Testis (tissue), 3 donors: Measurements from ENCODE around the gene CTDP1. TPM values are rescaled to one million over a fixed set of nuclear protein-coding genes. Genes with fewer than 3 reads are reported as not detected.
A peak's percentile ranks its signal among the peaks of the same experiment; 100 is the strongest.

Experiments used
- DNase-seq: peaks from one replicate; pipeline ENCODE4 v3.0.0-alpha.2; 2019
- H3K27ac ChIP-seq, 2 donors: fragments of 200-600 bp; sonication (generic); one replicate each; pipeline ENCODE4 v1.5.1; 2019
- H3K27me3 ChIP-seq: fragments of 200-600 bp; sonication (generic); one replicate; pipeline ENCODE4 v1.5.1; 2019
- H3K36me3 ChIP-seq: fragments of 200-600 bp; sonication (generic); one replicate; pipeline ENCODE4 v1.5.1; 2017; ENCODE audit warnings: low read depth; ENCODE audit errors: missing control alignments
- H3K4me1 ChIP-seq: fragments of 200-600 bp; sonication (generic); one replicate; pipeline ENCODE4 v1.5.1; 2019
- H3K4me3 ChIP-seq, 2 donors: fragments of 200-600 bp; sonication (generic); one replicate each; pipeline ENCODE4 v1.5.1; 2017 to 2019
- H3K9me3 ChIP-seq: fragments of 200-600 bp; sonication (generic); one replicate; pipeline ENCODE4 v1.5.1; 2017
- POLR2A ChIP-seq: fragments of 450-650 bp; IDR thresholded peaks from one replicate; pipeline ENCODE4 v1.6.1; 2017; ENCODE audit warnings: antibody characterized with exemption, mild to moderate bottlenecking, moderate library complexity
- WGBS, 2 donors: methylation state at CpG; one replicate each; pipeline ENCODE4 v1.1.5; 2018; 5-methylcytosine and 5-hydroxymethylcytosine counted together
- intact Hi-C: fragments of 100-400 bp; cut with DNase I; formaldehyde crosslinking; loops from one replicate; pipeline ENCODE4 v1.15.1; 2023; ENCODE audit warnings: low total_unique reads
- polyA plus RNA-seq: library from polyadenylated mRNA; stranded (reverse); fragments of 350-450 nt; fragmentation: Illumina TruSeq; extraction: RNeasy Lipid Tissue Mini Kit (QIAGEN cat#74804); gene quantifications from one replicate; pipeline ENCODE4 v1.2.3, GENCODE V29; 2014; ENCODE audit warnings: low read depth, low replicate concordance; ENCODE audit not compliant: insufficient read depth
- total RNA-seq, 2 donors: library from RNA; depleted of rRNA; stranded (reverse); fragments of >200 nt; gene quantifications; one replicate each; pipeline ENCODE4 v1.2.3, GENCODE V29; 2016
- TF ChIP-seq, protein P1 (sequence below), 3 experiments: fragments of 450-650 bp in 2 of 3; fragments of 200-600 bp in 1 of 3; sonication (generic) in 1 of 3; IDR thresholded peaks; one replicate each; pipeline ENCODE4 v1.5.1; 2016 to 2019; ENCODE audit warnings: antibody characterized with exemption in 3 of 3, mild to moderate bottlenecking in 2 of 3, moderate library complexity in 1 of 3

The CTDP1 gene
- total and polyA plus RNA-seq, 3 donors from 2014 or later = 41.0 to 51.0 (median 47.2) TPM

DNA sequence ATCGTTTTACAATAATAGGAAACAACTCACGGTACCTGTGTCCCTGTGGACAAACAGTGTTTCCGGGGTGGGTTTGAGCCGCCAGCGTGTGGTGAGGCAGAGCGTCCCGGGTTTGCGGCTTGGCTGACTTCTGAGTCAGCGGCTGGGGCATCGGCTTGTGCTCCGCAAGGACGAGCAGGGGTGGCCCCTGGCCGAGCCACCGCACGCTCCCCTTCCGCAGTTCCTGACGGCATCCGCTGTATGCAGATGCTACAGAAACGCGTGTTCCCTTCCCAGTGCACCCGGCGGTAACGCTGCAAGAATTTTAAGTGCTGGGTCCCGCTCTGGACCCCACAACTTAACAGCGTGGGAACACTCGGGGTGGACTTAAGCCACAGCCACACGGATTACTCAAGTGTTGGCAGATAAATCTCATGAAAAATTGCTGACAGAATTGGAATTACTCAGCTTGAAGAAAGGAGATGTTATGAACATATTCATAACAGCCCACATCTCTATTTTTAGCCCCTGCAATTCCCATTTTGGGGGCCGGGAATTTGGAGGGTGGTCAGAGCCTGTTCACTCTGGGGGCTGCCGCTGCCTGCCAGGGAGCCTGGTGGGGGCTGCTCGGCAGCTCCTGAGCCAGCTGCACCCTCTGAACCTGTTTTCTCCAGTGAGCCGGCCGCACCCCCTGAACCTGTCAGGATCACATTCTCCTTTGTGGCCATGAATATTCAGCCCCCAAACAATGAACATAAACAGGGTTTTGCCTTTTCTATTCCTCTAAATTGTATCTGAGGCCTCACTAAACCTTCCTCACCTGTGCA, 105.6 kb downstream of the CTDP1 start:
- intact Hi-C loops = no loop called here
- no peaks in the 10 kb centered on the region for H3K36me3 ChIP-seq
- no peak overlapping the region for H3K27ac ChIP-seq
- no peaks in the 10 kb centered on the region for H3K9me3 ChIP-seq
- WGBS, 2 donors = 69 to 80% methylated on average over 20 to 32 of the region's 32 CpGs
- H3K4me3 ChIP-seq = no peak overlapping the region
- TF ChIP-seq, protein P1, sequence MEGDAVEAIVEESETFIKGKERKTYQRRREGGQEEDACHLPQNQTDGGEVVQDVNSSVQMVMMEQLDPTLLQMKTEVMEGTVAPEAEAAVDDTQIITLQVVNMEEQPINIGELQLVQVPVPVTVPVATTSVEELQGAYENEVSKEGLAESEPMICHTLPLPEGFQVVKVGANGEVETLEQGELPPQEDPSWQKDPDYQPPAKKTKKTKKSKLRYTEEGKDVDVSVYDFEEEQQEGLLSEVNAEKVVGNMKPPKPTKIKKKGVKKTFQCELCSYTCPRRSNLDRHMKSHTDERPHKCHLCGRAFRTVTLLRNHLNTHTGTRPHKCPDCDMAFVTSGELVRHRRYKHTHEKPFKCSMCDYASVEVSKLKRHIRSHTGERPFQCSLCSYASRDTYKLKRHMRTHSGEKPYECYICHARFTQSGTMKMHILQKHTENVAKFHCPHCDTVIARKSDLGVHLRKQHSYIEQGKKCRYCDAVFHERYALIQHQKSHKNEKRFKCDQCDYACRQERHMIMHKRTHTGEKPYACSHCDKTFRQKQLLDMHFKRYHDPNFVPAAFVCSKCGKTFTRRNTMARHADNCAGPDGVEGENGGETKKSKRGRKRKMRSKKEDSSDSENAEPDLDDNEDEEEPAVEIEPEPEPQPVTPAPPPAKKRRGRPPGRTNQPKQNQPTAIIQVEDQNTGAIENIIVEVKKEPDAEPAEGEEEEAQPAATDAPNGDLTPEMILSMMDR (IDR thresholded peaks at IDR 0.05) = no peak
- TF ChIP-seq POLR2A = no peak
- no peaks in the 10 kb centered on the region for H3K4me1 ChIP-seq
- H3K27me3 ChIP-seq = no peaks in the 10 kb centered on the region
- no peak for DNase-seq

DNA sequence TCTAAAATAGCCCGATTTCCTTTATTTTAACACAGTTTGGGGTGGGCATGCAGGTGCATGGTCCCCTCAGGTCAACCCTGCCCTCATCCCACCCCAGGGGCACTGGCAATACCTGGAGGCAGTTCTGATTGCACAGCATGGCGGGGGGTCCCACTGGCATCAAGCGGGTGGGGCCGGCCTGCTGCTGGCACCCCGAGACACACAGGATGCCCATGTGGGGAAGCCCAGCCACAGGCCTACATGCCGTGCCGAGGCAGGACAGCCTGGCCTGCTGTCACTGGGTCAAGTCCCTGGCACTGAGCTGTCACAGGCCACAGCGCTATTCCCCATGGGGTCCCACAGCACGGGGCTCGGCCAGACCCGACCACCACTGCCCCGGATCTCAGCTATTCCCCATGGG, 106.2 kb downstream of the CTDP1 start:
- Histone ChIP-seq H3K9me3 (no peaks in the 10 kb centered on the region), H3K27me3 (no peaks in the 10 kb centered on the region), H3K4me1 (peaks cover 4% of the 10 kb centered on the region), H3K4me3 (no peak overlapping the region), H3K36me3 (no peaks in the 10 kb centered on the region), H3K27ac (no peak overlapping the region)
- no peak for DNase-seq
- intact Hi-C loops = no loop called here
- WGBS, 2 donors = 79 to 85% methylated on average over 10 to 12 of the region's 12 CpGs
- TF ChIP-seq, protein P1 (IDR thresholded peaks at IDR 0.05) = no peak
- TF ChIP-seq POLR2A = no peak

DNA sequence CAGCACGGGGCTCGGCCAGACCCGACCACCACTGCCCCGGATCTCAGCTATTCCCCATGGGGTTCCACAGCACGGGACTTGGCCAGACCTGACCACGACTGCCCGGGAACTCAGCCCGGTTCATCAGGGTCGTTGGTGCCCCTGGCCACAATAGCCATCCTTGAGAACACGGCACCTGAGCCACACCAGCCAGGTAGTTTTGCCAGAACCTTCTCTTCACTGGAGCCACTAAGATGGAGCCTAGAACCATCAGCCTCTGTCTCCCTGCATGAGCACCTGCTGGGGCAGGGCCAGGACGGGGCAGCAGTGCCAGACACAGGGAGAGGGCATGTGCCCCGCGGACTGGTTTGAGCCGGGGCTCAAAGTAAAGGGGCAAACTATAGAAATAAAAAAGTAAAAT, 106.7 kb downstream of the CTDP1 start:
- intact Hi-C loops = no loop called here
- H3K27ac ChIP-seq = no peak overlapping the region
- H3K36me3 ChIP-seq = no peaks in the 10 kb centered on the region
- no peak for DNase-seq
- 83 to 85% methylated on average over 8 to 14 of the region's 14 CpGs for WGBS, 2 donors
- no peaks in the 10 kb centered on the region for H3K27me3 ChIP-seq
- no peak overlapping the region for H3K4me3 ChIP-seq
- H3K4me1 ChIP-seq = peaks cover 8% of the 10 kb centered on the region
- H3K9me3 ChIP-seq = no peaks in the 10 kb centered on the region
- TF ChIP-seq, protein P1 (IDR thresholded peaks at IDR 0.05) = no peak
- no peak for TF ChIP-seq POLR2A

DNA sequence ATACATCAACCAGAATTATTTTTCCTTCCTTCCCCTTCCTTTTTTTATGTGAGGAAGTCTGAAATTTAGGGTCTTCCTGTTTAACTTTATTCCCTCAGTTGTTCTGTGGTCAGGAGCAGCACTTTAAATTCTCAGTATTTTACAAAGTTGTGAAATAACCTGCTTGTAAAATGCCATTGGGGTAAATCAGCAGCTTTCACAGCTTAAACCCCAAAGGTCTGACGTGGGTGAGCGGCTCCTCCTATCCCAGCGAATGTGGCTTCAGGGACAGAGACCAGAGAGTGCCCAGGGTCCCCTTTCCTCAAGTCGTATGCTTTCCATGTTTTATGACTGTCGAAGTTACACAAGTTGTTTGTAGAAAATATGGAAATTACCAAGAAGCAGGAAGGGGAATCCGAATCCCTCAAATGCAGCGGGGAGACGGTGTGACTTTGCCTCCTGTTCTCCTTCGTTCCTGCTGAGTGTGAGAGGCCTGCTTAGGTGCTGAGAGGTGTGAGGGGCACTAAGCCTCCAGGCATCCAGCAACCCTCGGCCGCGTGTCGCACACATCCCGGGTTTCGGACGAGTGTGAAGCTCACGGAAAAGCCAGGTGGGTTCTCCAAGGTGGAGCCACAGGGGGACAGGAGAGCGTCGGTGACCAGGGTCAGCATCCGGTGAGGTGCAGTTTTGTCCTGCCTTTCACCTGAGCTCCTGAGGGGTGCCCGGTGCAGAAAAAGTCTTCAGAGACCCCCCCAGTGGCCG, 107.4 kb downstream of the CTDP1 start:
- H3K9me3 ChIP-seq = no peaks in the 10 kb centered on the region
- H3K27ac ChIP-seq = no peak overlapping the region
- no peak for TF ChIP-seq POLR2A
- DNase-seq = no peak
- intact Hi-C loops = no loop called here
- H3K4me1 ChIP-seq = peaks cover 8% of the 10 kb centered on the region
- 53 to 75% methylated on average over 9 to 22 of the region's 22 CpGs for WGBS, 2 donors
- no peak overlapping the region for H3K4me3 ChIP-seq
- H3K36me3 ChIP-seq = no peaks in the 10 kb centered on the region
- no peaks in the 10 kb centered on the region for H3K27me3 ChIP-seq

DNA sequence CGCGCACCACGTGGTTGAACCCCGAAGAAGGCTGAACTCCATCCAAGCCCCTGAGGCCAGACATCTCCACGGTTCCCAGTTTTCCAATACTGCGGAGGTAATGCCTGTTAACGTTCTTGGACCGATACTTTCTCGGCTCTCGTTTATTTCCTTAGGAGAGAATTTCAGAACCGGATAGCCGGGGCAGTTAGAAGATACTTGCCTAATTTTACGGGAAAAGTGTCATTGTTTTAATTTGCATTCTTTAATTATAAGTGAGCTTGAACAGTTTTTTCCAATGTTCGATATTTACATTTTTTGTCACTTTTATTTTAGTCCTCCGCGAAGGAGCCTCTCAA, 107.9 kb downstream of the CTDP1 start:
- Histone ChIP-seq H3K36me3 (no peaks in the 10 kb centered on the region), H3K27ac (no peak overlapping the region), H3K4me1 (peaks cover 8% of the 10 kb centered on the region), H3K27me3 (no peaks in the 10 kb centered on the region), H3K4me3 (peak overlapping the region; percentile 24 to 30), H3K9me3 (no peaks in the 10 kb centered on the region)
- TF ChIP-seq, protein P1 (IDR thresholded peaks at IDR 0.05) = no peak
- TF ChIP-seq POLR2A = no peak
- WGBS, 2 donors = 49 to 76% methylated on average over 13 to 16 of the region's 16 CpGs
- no peak for DNase-seq
- intact Hi-C loops = no loop called here
